ENCODE results near the gene IFNE. TPM values are rescaled to one million over a fixed set of nuclear protein-coding genes. Genes with fewer than 3 reads are reported as not detected.

The IFNE gene
- total and polyA plus RNA-seq, 12 donors, result not detected

DNA sequence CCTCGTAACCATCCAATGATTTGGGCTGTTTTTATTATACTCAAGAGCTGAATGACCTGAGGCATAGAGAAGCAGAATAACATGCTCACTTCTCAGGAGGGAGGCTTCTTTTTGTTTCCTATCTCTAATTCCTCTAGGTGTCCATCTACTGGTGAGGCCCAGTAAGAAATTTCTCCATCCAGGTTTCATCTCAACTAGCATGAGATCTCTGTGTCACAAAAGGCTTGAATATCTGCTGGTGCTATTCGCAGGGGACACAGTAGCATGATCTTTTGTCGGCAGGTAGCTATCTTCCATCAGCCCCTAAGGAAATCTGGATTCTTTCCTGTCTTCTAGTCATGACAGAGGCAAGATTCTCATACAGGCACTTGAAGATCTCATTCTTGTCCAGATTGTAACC is 8.9 kb downstream of the IFNE start:
- H3K27me3 ChIP-seq, result peaks cover 0 to 25% (median 5%) of the 10 kb centered on the region in 7 donors
- WGBS, 2 donors, result 79 to 89% methylated on average over 3 of the region's 3 CpGs
- intact Hi-C loops (cut with DNase I), result no loop called here

DNA sequence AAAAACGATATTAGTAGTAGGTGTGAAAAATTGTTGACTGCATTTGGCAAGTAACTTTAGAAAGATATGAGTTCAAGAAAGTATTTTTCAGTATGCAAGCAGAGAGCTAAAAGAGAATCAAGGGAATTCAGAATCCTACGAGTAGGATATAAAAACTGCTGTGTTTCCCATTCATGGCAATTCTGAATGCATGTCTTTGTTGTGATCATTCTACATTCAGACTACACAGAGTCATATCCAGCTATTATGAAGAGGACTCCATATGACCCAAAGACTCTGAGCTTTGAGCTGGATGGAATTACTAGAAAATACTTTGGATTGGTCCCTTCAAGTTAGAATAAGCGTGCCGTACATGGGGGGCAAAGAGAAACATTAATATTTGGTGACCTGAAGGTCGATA is 12.0 kb downstream of the IFNE start:
- 81 to 82% methylated on average over 5 of the region's 5 CpGs for WGBS, 2 donors
- no peak for ATAC-seq
- DNase-seq, result no peak
- peaks cover 0 to 10% (median 4%) of the 10 kb centered on the region in 7 donors for H3K27me3 ChIP-seq
- H3K9me3 ChIP-seq, result peaks cover 0 to under 1% (median 0%) of the 10 kb centered on the region in 11 donors
- no peaks in the 10 kb centered on the region for H3K4me1 ChIP-seq
- H3K4me3 ChIP-seq, result no peak overlapping the region
- no peaks in the 10 kb centered on the region for H3K36me3 ChIP-seq
- intact Hi-C loops (cut with DNase I), result no loop called here
- no peak overlapping the region for H3K27ac ChIP-seq
- TF ChIP-seq, protein P1, sequence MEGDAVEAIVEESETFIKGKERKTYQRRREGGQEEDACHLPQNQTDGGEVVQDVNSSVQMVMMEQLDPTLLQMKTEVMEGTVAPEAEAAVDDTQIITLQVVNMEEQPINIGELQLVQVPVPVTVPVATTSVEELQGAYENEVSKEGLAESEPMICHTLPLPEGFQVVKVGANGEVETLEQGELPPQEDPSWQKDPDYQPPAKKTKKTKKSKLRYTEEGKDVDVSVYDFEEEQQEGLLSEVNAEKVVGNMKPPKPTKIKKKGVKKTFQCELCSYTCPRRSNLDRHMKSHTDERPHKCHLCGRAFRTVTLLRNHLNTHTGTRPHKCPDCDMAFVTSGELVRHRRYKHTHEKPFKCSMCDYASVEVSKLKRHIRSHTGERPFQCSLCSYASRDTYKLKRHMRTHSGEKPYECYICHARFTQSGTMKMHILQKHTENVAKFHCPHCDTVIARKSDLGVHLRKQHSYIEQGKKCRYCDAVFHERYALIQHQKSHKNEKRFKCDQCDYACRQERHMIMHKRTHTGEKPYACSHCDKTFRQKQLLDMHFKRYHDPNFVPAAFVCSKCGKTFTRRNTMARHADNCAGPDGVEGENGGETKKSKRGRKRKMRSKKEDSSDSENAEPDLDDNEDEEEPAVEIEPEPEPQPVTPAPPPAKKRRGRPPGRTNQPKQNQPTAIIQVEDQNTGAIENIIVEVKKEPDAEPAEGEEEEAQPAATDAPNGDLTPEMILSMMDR (IDR thresholded peaks at IDR 0.05), result no peak

More for the DNA sequence above, 8.9 kb downstream of the IFNE start:
- TF ChIP-seq, protein P1 (IDR thresholded peaks at IDR 0.05), result no peak
- DNase-seq (no peak), ATAC-seq (no peak)
- Histone ChIP-seq H3K4me3 (no peak overlapping the region), H3K36me3 (no peaks in the 10 kb centered on the region), H3K27ac (no peak overlapping the region), H3K4me1 (no peaks in the 10 kb centered on the region), H3K9me3 (no peaks in the 10 kb centered on the region)

DNA sequence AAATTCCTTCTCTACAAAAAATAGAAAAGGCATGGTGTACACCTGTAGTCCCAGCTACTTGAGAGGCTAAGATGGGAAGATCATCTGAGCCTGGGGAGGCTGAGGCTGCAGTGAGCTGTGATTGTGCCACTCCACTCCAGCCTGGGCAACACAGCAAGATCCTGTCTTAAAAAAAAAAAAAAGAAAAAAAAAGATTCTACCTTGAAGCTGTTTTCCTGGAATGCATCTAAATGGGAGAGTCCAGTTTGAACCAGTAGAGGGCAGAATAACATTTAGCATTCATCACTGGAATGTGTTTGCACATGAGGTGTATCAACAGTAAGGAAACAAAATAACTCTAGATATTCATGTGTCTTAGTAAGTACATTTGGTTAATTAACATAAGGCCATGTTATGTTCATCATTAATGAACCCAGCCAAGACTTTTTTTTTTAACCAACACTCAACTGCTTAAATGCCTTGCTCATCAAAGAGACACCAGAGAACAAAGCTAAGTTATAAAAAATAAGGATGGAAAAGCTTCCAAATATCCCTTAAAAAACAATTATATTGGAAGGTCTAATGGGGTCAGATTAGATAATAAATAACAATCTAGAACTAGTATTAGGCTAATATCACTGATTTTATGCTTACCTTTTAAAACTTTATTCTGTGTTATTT is 16.1 kb downstream of the IFNE start:
- H3K4me3 ChIP-seq, result no peak overlapping the region
- ATAC-seq, result no peak
- intact Hi-C loops (cut with DNase I), result loop anchor here in 3 of 10 donors (10.0 kb wide), 2 partner anchors 319 to 329 kb away; no protein-coding TSS in a partner anchor

DNA sequence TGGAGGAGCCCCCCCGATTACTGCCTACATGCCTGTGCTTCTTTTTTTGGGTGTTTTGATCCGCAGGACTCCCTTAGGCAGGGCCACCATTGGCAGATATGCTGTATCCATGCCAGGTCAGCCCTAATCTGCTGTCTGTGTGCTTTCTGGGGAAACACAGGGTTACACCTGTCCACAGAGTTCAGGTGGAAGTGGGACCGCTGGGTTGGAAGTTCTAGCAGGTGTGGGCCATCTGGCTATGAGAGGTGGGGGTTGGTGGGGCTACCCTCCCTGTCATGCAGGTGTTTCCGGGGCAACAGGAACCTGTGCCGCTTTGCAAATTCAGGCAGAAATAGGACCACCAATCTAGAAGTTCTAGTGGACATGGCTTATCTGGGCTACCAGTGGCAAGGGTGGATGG is 17.0 kb downstream of the IFNE start:
- TF ChIP-seq, protein P1 (IDR thresholded peaks at IDR 0.05), result no peak
- intact Hi-C loops (cut with DNase I), result loop anchor here in 3 of 10 donors (10.0 kb wide), 2 partner anchors 320 to 330 kb away; no protein-coding TSS in a partner anchor
- H3K36me3 ChIP-seq, result no peaks in the 10 kb centered on the region
- no peak overlapping the region for H3K27ac ChIP-seq
- WGBS, 2 donors, result 85 to 92% methylated on average over 5 of the region's 5 CpGs
- no peaks in the 10 kb centered on the region for H3K4me1 ChIP-seq
- DNase-seq (no peak), ATAC-seq (no peak)
- H3K9me3 ChIP-seq, result peaks cover 0 to 26% (median 9%) of the 10 kb centered on the region in 11 donors
- H3K4me3 ChIP-seq, result no peak overlapping the region
- H3K27me3 ChIP-seq, result peaks cover 0 to 12% (median 0%) of the 10 kb centered on the region in 7 donors

More for the DNA sequence above, 16.1 kb downstream of the IFNE start:
- Histone ChIP-seq H3K27ac (no peak overlapping the region), H3K4me1 (no peaks in the 10 kb centered on the region), H3K36me3 (no peaks in the 10 kb centered on the region), H3K9me3 (peaks cover 0 to 26% (median 9%) of the 10 kb centered on the region in 11 donors), H3K27me3 (peaks cover 0 to 12% (median 0%) of the 10 kb centered on the region in 7 donors)
- TF ChIP-seq, protein P1 (IDR thresholded peaks at IDR 0.05), result peak in 7 of 9 donors; percentile 37 to 66 (median 54)
- DNase-seq, result no peak

All from heart right ventricle (tissue), 16 donors.